Measurements from ENCODE around the gene SYNPO2.

- TF ChIP-seq EZH2 (IDR thresholded peaks at IDR 0.05; ENCODE audit: borderline replicate concordance, insufficient read depth, low read depth, low read length, poor library complexity, severe bottlenecking): no peak
- TF ChIP-seq, protein P1, sequence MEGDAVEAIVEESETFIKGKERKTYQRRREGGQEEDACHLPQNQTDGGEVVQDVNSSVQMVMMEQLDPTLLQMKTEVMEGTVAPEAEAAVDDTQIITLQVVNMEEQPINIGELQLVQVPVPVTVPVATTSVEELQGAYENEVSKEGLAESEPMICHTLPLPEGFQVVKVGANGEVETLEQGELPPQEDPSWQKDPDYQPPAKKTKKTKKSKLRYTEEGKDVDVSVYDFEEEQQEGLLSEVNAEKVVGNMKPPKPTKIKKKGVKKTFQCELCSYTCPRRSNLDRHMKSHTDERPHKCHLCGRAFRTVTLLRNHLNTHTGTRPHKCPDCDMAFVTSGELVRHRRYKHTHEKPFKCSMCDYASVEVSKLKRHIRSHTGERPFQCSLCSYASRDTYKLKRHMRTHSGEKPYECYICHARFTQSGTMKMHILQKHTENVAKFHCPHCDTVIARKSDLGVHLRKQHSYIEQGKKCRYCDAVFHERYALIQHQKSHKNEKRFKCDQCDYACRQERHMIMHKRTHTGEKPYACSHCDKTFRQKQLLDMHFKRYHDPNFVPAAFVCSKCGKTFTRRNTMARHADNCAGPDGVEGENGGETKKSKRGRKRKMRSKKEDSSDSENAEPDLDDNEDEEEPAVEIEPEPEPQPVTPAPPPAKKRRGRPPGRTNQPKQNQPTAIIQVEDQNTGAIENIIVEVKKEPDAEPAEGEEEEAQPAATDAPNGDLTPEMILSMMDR (IDR thresholded peaks at IDR 0.05): no peak
Measured at GRCh38 chr4:119016636-119017035, 128.0 kb downstream of the SYNPO2 start.

All from B cell (primary cell).